Measurements from ENCODE around the gene SPAG7.

Gene SPAG7

GRCh38 chr17:4982305-4982704 is 14.7 kb upstream of the SPAG7 start:
- no peak for DNase-seq
- intact Hi-C loops (cut with DNase I), result loop anchor here (10.0 kb wide), 1 partner anchor 82 kb away; no protein-coding TSS in a partner anchor

GRCh38 chr17:4980644-4981216 is 13.1 kb upstream of the SPAG7 start:
- intact Hi-C loops (cut with DNase I), result loop anchor here (10.0 kb wide), 1 partner anchor 84 kb away; no protein-coding TSS in a partner anchor
- peak in 13 of 42 donors; percentile 20 to 76 (median 41) for DNase-seq

DNA sequence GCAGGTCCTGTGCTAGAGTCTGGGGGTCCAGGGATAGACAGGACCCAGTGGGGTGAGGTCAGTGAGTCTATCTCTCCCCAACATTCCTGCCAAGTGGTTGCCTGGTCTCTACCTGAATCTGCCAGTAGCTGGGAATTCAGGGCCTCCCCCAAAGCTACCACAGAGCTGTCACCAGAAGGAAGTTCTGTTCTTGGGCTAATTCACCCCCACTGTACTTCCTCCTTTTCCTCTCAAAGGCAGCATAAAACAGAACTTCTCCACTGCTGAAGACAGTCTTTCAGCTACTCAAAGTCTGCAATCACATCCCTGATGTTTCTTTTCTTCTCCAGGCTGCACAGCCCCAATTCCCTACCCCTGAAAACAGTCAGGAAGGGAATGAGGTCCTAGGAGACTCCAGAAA is 11.1 kb upstream of the SPAG7 start:
- no peak for DNase-seq
- intact Hi-C loops (cut with DNase I), result no loop called here

GRCh38 chr17:4974115-4974670 is 6.6 kb upstream of the SPAG7 start:
- intact Hi-C loops (cut with DNase I), result no loop called here
- no peak for DNase-seq

DNA sequence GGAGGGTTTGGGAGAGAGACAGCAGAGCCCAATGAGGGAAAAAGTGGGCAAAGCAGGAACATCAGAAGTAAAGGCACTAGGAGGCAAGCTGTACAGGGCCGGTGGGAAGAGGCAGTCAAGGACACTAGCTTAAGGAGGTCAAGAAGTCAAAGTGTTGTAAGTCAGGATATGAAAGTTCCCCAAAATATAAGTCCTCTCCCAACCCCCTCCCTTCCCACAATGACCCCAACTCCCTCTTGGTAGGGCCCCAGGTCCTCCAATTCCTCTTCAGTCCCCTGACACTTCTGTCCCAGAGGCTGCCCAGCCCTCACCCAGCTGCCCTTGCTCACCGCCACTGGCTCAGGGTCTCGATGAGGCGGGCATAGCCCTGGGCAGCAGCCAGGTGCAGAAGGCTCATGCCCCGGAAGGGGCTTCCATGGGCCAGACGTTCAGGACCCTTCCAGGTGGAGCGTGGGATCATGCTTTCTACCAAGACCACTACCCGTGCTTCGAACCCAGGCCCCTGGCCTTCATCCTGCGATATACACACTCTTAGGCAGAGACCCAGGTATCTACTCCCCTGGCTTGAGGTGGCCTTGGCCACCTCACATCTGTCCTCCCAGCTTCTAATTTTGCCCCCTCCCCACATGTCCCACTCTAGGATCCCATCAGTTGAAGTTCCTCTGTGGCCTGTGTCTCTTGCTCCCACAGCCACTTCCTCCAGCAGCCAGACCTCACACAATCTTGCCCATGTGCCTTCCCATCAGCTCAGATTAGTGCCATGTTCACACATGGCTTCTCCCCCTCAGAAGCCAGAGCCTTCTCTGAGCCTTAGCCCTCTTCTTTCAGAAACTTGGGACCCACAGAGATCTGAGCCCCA is 5.9 kb upstream of the SPAG7 start:
- no peak for DNase-seq
- intact Hi-C loops (cut with DNase I), result no loop called here

- intact Hi-C loops (cut with DNase I), result no loop called here
These were observed 5.1 kb upstream of the SPAG7 start for GRCh38 chr17:4972752-4973151.

GRCh38 chr17:4972322-4972721 is 4.7 kb upstream of the SPAG7 start:
- intact Hi-C loops (cut with DNase I), result no loop called here
- DNase-seq, result no peak

More at GRCh38 chr17:4972752-4973151, 5.1 kb upstream of the SPAG7 start:
- DNase-seq, result no peak

- intact Hi-C loops (cut with DNase I), result no loop called here
These were observed 4.2 kb upstream of the SPAG7 start for GRCh38 chr17:4971826-4972225.

GRCh38 chr17:4970273-4970672 is 2.7 kb upstream of the SPAG7 start:
- DNase-seq, result no peak
- intact Hi-C loops (cut with DNase I), result no loop called here

More at GRCh38 chr17:4971826-4972225, 4.2 kb upstream of the SPAG7 start:
- DNase-seq, result no peak

DNA sequence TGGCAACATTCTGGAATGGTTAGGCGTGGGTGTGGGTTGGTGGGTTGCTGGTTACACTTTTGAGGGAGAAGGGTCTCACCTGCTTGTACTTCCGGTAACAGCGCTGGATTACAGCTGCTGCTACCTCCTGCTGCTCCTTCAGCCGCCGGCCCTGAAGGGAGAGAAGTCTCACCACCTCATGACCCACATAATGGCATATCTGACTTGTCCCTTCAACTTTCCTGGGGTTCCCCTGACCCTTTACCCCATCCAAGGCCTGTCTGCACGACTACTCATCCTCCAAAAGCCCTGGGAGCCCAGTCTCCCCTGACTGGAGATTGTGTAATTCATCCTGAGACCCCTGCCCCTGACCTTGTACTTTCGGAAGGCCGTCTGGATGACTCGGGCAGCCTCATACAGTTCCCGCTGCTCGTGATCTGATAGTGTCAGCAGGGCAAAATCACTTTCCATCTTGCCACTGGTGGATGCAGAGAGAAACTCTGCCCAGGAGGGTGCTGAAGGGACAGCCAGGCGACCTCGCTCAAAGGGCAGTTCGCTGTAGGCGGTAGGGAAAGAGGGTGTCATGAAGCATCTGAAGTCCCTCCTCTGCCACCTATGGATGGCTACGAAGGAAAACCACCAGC is 2.0 kb upstream of the SPAG7 start:
- DNase-seq, result no peak
- intact Hi-C loops (cut with DNase I), result no loop called here

GRCh38 chr17:4969047-4969550 is 1.5 kb upstream of the SPAG7 start:
- intact Hi-C loops (cut with DNase I), result no loop called here
- peak in 11 of 42 donors; percentile 5 to 58 (median 29) for DNase-seq

DNA sequence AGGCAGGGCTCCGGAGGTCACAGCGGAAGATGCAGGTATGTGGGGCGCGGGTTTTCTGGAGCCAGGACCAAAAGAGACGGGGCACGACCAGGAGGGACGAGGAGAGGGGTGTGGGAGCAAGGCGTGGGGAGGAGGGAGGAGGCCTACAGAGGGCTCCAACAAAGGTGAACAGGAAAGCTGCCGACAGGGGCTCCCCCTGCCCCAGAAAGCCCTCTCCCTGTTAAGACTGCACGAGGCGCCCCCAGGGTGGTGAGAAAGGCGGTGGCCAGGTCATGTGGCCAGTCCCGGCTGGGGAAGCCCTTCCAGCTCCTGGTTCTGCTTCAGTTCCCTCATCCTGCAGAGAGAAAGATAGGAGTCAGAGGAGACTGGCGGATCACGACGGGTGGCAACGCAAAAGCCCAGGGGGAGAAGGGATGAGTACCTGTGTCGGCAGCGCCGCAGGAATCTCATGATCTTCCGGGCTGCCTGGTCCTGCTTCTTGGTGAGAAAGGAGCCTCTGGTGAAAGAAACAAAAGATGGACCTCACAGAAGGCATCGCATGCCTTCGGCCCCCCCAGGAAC is 949 bp upstream of the SPAG7 start:
- intact Hi-C loops (cut with DNase I), result no loop called here
- DNase-seq, result peak in 15 of 42 donors; percentile 12 to 53 (median 31)

GRCh38 chr17:4966844-4967538 is 626 bp downstream of the SPAG7 start:
- DNase-seq, result peak; percentile 96 to 100 (median 99)
- intact Hi-C loops (cut with DNase I), result loop anchor here (2.0 kb wide), 1 partner anchor 18 kb away; the partner anchor contains the start of gene PFN1

GRCh38 chr17:4965311-4965986 is 2.2 kb downstream of the SPAG7 start:
- intact Hi-C loops (cut with DNase I), result no loop called here
- DNase-seq, result no peak

DNA sequence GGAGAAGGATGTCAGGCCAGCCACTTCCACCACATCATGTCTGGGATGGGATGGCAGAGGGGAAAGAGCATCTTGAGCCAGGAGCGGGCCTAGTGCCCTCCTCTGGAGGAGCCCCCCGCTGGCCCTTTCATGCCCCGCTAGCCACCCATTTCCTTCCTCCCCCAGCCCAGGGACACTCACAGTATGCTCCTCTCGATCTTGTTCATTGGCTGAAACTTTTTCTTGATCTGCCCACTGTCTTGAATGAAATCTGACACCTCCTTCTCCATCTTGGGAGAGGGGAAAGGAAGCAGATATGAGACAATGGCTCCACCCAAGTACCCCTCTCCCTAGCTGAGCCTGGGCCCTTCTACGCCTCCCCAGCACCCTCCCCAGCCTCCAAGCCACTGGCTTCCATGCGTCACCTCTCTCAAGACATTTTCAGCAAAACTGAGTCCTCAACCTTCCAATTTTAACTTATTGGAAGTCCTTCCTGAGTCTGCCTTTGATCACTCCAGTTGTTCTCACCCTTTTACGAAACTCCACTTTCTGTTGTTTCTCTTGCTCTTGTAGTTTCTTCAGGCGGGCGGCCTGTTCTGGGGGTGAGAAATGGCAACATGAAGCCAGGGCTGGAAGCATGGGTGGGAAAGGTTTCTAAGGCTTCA is 7.2 kb downstream of the SPAG7 start:
- intact Hi-C loops (cut with DNase I), result no loop called here
- no peak for DNase-seq

DNA sequence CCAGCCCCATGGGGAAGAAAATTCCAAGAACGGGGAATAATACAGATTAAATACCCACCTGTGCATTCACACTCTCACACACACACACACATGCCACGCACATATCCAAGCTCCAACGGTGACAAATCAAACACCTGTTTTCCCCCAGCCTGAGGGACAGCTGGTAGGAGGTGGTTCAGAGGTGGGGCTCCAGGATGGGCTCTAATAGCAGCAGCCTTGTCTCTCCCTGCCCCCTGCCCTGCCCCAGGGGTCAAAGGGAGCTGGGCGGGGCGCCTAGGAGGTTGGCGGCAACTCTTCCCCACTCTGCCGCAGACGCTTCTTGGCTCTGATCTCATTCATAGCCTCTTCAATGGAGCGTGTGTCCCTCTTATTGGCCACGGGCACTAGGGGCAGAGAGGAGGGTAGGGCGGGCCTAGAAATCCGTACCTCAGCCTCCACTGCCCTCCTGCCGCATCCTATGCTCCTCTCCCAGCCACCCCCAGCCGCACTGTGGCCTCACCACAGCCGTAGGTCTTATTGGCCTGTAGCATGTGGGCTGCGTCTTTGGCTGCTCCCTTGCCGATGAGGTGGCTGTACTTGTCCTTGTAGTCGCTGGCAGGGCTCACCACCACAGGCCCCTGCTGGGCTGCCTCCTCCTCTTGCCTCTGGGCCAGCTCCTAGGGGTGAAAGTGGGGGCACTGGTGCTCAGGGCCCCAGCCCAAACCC is 8.2 kb downstream of the SPAG7 start:
- intact Hi-C loops (cut with DNase I), result no loop called here
- DNase-seq, result no peak

DNA sequence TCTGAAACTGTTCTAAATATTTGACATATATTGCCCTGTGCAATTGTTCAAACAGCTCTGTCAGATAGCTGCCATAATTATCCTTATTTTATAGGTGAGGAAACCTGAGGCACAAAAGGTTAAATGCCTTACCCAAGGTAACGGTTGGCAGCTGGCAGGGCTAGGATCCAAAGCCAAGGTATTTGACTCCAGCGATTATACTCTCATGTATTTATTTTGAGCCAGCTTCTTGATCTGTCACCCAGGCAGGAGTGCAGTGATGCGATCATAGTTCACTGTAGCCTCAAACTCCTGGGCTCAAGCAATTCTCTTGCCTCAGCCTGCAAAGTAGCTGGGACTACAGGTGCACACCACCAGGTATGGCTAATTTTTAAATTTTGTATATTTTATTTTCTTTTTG is 9.5 kb downstream of the SPAG7 start:
- intact Hi-C loops (cut with DNase I), result no loop called here
- DNase-seq, result no peak
